ENCODE data around the gene TRIP12.
"Not testable (repeated sequence)": the region's sequence is repeated elsewhere in the genome, so short reads cannot be mapped to it uniquely, and the experiment has no call there.

DNA sequence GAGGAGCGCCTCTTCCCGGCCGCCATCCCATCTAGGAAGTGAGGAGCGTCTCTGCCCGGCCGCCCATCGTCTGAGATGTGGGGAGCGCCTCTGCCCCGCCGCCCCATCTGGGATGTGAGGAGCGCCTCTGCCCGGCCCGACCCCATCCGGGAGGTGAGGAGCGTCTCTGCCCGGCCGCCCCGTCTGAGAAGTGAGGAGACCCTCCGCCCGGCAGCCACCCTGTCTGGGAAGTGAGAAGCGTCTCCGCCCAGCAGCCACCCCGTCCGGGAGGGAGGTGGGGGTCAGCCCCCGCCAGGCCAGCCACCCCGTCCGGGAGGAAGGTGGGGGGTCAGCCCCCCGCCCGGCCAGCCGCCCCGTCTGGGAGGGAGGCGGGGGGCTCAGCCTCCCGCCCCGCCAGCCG is 179.1 kb downstream of the TRIP12 start:
- TF ChIP-seq, protein P1, sequence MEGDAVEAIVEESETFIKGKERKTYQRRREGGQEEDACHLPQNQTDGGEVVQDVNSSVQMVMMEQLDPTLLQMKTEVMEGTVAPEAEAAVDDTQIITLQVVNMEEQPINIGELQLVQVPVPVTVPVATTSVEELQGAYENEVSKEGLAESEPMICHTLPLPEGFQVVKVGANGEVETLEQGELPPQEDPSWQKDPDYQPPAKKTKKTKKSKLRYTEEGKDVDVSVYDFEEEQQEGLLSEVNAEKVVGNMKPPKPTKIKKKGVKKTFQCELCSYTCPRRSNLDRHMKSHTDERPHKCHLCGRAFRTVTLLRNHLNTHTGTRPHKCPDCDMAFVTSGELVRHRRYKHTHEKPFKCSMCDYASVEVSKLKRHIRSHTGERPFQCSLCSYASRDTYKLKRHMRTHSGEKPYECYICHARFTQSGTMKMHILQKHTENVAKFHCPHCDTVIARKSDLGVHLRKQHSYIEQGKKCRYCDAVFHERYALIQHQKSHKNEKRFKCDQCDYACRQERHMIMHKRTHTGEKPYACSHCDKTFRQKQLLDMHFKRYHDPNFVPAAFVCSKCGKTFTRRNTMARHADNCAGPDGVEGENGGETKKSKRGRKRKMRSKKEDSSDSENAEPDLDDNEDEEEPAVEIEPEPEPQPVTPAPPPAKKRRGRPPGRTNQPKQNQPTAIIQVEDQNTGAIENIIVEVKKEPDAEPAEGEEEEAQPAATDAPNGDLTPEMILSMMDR (conservative IDR thresholded peaks at IDR 0.05), result not testable (repeated sequence)
- TF ChIP-seq ZFX (IDR thresholded peaks at IDR 0.05), result not testable (repeated sequence)

Data from C4-2B (cell line).